GM12872 (cell line): Measurements from ENCODE around the gene STK32B.

Source experiments
- TF ChIP-seq, protein P1 (sequence below): IDR thresholded peaks from 3 replicates; pipeline ENCODE4 v1.5.1; 2011; ENCODE audit warnings: low read depth, mild to moderate bottlenecking, low read length, moderate library complexity; ENCODE audit not compliant: insufficient read depth

STK32B gene

DNA sequence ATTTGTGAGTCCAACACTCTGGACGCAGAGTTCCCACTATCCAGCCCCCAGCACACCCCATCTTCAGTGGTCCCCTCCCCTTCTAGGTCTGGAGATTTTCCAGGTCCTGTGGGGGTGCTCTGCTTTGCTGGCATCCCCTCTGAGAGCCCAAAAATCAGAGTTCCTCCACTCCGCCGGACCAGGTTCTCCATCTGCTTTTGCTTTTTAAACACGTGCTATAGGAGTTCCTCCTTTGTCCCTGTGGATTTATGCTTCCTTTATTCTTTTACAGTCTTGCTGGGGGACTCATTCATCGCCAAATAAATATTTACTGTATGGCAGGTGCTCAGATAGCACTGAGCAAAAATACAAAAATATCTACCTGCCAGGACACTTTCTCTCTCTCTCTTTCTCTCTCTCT, 324.7 kb downstream of the STK32B start:
- TF ChIP-seq, protein P1, sequence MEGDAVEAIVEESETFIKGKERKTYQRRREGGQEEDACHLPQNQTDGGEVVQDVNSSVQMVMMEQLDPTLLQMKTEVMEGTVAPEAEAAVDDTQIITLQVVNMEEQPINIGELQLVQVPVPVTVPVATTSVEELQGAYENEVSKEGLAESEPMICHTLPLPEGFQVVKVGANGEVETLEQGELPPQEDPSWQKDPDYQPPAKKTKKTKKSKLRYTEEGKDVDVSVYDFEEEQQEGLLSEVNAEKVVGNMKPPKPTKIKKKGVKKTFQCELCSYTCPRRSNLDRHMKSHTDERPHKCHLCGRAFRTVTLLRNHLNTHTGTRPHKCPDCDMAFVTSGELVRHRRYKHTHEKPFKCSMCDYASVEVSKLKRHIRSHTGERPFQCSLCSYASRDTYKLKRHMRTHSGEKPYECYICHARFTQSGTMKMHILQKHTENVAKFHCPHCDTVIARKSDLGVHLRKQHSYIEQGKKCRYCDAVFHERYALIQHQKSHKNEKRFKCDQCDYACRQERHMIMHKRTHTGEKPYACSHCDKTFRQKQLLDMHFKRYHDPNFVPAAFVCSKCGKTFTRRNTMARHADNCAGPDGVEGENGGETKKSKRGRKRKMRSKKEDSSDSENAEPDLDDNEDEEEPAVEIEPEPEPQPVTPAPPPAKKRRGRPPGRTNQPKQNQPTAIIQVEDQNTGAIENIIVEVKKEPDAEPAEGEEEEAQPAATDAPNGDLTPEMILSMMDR = no peak

DNA sequence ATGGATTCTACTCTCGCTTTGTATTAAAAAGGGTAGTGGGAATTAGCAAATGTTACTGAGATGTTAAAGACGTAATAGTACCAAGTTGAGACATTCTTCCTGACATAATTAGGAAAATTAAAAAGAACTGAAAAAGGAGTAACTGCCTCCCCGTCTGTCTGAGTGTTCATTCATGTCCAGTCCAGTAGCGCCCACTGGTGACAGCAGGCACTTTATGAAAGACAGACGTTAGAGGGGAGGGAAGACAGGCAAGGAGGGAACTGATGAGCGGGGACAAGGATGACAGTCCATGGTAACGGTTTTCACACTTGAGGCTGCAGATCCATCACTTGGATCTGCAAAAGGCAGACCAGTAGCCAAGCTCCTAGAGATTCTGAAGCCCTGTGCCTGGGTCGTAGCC, 326.7 kb downstream of the STK32B start:
- TF ChIP-seq, protein P1 = no peak

DNA sequence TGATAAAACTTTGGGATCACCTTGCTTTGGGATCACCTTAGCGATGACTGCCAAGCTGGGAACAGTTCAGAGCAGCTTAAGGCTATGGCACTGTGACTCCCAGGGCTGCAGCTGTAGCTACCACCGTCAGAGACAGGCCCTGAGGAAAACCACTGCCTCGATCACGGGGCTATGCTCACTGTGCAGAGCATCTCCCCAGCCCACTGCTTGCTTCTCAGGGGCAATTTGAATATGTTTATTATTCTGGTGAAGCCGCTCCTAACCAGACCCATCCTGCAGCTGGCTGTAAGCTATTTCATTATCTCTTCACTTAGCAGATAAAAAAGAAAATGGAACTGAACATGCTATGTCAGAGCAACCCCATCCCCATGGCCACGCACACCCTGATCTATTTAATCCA, 328.6 kb downstream of the STK32B start:
- TF ChIP-seq, protein P1 = no peak

DNA sequence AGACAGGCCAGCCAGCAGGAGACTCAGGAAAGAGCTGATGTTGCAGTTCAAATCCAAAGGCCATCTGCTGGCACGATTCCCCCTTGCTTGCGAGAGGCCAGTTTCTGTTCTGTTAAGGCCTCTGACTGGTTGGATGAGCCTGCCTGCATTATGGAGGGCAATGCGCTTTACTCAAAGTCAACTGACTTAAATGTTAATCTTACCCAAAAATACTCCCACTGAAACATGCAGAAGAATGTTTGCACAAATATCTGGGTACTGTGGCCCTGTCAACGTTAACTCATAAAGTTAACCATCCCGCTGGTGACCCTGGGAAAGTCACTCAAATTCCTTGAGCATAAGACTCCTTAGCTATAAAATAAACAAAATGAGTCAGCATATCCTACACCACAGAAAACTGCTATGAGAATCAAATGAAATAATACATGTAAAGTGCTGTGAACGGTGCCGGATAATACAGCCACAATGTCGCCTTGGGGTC, 330.7 kb downstream of the STK32B start:
- TF ChIP-seq, protein P1 = no peak

DNA sequence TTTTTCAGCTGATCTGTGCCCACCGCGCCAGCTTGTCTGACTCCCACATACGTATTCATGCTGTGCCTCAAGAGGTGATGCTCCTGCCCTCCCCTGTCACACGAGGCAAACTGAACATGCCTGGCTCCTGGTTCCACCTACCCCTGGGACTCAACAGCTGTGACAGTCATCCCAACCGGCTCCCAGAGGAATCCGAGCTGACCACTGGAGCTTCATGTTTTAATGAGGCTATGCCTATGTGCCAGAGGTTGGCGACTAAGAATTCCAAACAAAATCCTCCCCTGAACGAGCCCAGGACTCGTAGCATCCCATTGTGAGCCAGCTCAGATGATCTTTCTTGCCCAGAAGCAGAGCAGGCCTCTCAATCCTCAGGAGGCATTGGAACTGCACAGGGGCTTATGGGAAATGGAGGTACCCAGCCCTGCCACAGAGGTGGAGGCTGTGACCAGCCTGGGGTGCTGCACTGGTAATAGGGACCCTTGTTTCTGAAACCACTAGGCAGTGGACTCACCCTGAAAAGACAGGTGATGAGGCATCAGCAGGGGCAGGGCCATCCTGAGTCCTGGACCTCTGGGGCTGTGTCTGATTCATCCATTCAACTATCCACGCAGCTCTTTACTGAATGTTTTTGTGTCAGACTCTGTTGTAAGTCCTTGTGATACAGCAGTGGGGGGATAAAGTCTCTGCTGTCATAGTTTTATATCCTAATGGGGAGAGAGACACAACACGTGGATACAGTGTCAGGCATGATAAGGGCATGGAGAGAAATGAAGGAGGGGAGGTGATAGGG, 332.1 kb downstream of the STK32B start:
- TF ChIP-seq, protein P1 = no peak

DNA sequence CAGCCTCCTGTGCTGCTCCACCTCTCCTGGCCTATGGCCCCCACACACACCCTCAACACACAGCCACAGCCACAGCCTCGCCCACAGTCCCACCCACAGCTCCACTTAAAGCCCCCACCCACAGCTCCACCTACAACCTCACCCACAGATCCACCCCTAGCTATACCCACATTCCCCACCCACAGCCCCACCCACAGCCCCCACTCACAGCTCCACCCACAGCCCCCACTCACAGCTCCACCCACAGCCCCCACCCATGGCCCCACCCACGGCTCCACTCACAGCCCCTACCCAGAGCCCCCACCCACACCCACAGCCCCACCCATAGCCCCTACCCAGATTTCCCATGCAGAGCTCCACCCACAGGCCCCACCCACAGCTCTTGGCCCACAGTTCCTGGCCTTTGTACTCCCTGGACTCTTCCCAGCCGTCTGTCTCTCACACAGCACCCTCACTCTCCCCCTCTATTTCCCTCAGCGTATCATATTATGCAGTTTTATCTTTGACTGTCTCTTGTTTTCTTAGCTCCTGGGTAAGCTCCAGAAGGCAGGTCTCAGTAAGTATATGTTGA, 334.5 kb downstream of the STK32B start:
- TF ChIP-seq, protein P1 = no peak

DNA sequence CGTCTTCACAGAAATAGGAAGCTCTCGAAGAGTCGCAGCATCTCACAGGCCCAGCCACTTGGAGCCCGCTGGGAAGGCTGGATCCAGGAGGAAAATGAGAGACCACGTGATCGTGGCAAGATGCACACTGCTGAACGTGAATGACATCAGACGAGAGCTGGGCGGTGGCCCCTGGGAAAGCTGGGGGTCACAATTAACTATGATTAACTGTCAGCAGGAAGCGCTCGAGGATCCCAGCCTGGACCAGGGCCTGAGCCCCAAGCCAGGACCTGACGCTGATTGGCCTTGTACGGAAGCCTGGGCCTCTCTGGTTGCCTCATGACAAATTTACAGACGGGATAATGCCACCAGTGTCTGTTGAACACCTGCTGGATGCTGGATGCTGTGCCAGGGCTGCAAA, 335.6 kb downstream of the STK32B start:
- TF ChIP-seq, protein P1 = no peak
